OCI-LY3 (cell line): ENCODE measurements around the gene ASMTL.

Experiments used
- CTCF ChIP-seq: fragments of 200-600, 300-600 bp; sonication (generic); IDR thresholded peaks from 2 replicates; pipeline ENCODE4 v1.5.1; 2014; ENCODE audit warnings: antibody characterized with exemption, low read length, low read depth
- EZH2phosphoT487 ChIP-seq: fragments of 200-600 bp; shearing (Covaris generic); IDR thresholded peaks from 2 replicates; pipeline ENCODE4 v1.6.1; 2018; ENCODE audit warnings: antibody characterized with exemption, mixed run types, low read depth

- TF ChIP-seq CTCF: no peak
- TF ChIP-seq EZH2phosphoT487: no peak
These were observed 18.9 kb downstream of the ASMTL start for GRCh38 chrX:1433646-1434357.
